Measurements from ENCODE around the gene ZNF518B. TPM values are rescaled to one million over a fixed set of nuclear protein-coding genes. Genes with fewer than 3 reads are reported as not detected.

ZNF518B gene
- total RNA-seq, 2 experiments from 2014 or later, result 13.5 to 13.8 TPM

GRCh38 chr4:10462876-10463275 is 5.7 kb upstream of the ZNF518B start:
- no peak overlapping the region for H3K4me3 Mint-ChIP-seq
- ATAC-seq (no peak), DNase-seq (no peak)
- TF ChIP-seq CTCF (IDR thresholded peaks at IDR 0.05), result no peak
- H3K27ac Mint-ChIP-seq, result no peak overlapping the region
- H3K27me3 Mint-ChIP-seq, result peaks cover 29% of the 10 kb centered on the region
- ChIA-PET POLR2A (no interaction called here), CTCF (interaction anchor here (0.9 to 3.1 kb wide), 5 partner anchors 11 to 344 kb away, joined by 3 to 18 read pairs (median 4); no protein-coding TSS in a partner anchor)
- peaks cover 4% of the 10 kb centered on the region for H3K9me3 Mint-ChIP-seq
- H3K4me1 Mint-ChIP-seq (ENCODE audit: low read depth), result peaks cover 21% of the 10 kb centered on the region
- intact Hi-C loops (cut with micrococcal nuclease), result loop anchor here (5.0 kb wide), 1 partner anchor 74 kb away; no protein-coding TSS in a partner anchor
- H3K36me3 Mint-ChIP-seq (ENCODE audit: low read depth), result no peaks in the 10 kb centered on the region

GRCh38 chr4:10461850-10462400 is 4.7 kb upstream of the ZNF518B start:
- no peak for ATAC-seq
- no peak for DNase-seq
- ChIA-PET CTCF (interaction anchor here (0.5 to 3.1 kb wide), 31 partner anchors 10 to 347 kb away, joined by 3 to 22 read pairs (median 5); no protein-coding TSS in a partner anchor), POLR2A (interaction anchor here (1.6 kb wide), 1 partner anchor 341 kb away, joined by 5 read pairs; no protein-coding TSS in a partner anchor)
- intact Hi-C loops (cut with micrococcal nuclease), result loop anchor here (5.0 kb wide), 1 partner anchor 75 kb away; no protein-coding TSS in a partner anchor
- TF ChIP-seq CTCF (IDR thresholded peaks at IDR 0.05), result no peak
- peak overlapping the region; percentile 73 for H3K4me3 Mint-ChIP-seq
- peaks cover 26% of the 10 kb centered on the region for H3K27me3 Mint-ChIP-seq
- peaks cover 25% of the 10 kb centered on the region for H3K4me1 Mint-ChIP-seq (ENCODE audit: low read depth)
- no peak overlapping the region for H3K27ac Mint-ChIP-seq
- no peaks in the 10 kb centered on the region for H3K36me3 Mint-ChIP-seq (ENCODE audit: low read depth)
- peaks cover 4% of the 10 kb centered on the region for H3K9me3 Mint-ChIP-seq

DNA sequence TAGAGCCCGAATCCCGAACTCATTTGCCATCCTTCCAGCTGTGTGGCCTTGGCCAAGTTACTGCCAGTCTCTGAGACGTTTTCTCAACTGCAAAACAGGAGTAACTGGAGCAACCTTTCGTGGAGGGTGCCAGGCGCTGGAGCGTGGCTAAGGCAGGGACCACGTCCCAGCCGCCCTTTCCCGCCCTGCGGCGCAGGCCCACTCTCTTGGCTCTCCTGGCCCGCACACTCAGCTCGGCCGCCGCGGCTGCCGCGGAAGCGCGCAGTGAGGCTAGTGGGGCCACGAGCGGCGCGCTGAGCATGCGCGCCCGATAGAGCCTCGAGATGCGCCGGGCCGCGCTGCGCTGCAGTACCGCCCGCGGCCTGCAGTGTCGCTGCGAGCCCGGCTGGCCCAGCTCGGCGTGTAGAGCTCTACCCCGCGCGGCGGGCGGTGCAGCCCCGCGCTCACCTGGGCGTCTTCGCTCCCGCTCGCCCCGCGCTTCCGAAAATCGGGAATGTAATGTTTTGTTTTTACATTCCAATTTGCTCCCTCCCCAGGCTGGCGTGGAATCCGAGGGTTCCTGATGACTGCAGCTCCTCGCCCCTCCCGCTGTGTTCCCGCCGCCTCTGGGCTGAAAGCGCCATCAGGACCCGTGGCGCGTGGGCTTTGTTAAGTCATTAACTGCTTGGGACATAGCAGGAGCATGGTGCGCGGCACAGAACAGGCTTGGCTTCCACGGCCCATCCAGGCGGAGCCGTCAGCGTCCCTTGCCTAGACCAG is 4.0 kb upstream of the ZNF518B start:
- ChIA-PET POLR2A (interaction anchor here (1.6 kb wide), 2 partner anchors 321 to 341 kb away, joined by 3 to 5 read pairs; no protein-coding TSS in a partner anchor), CTCF (interaction anchor here (0.5 to 3.1 kb wide), 34 partner anchors 10 to 346 kb away, joined by 3 to 22 read pairs (median 5); no protein-coding TSS in a partner anchor)
- peaks cover 4% of the 10 kb centered on the region for H3K9me3 Mint-ChIP-seq
- H3K27ac Mint-ChIP-seq, result no peak overlapping the region
- peaks cover 26% of the 10 kb centered on the region for H3K27me3 Mint-ChIP-seq
- DNase-seq (peak; percentile 76), ATAC-seq (peak; percentile 88)
- TF ChIP-seq CTCF (IDR thresholded peaks at IDR 0.05), result peak; percentile 99
- H3K4me1 Mint-ChIP-seq (ENCODE audit: low read depth), result peaks cover 28% of the 10 kb centered on the region
- H3K36me3 Mint-ChIP-seq (ENCODE audit: low read depth), result peaks cover 1% of the 10 kb centered on the region
- intact Hi-C loops (cut with micrococcal nuclease), result loop anchor here (5.0 kb wide), 1 partner anchor 76 kb away; no protein-coding TSS in a partner anchor
- peak overlapping the region; percentile 73 for H3K4me3 Mint-ChIP-seq

DNA sequence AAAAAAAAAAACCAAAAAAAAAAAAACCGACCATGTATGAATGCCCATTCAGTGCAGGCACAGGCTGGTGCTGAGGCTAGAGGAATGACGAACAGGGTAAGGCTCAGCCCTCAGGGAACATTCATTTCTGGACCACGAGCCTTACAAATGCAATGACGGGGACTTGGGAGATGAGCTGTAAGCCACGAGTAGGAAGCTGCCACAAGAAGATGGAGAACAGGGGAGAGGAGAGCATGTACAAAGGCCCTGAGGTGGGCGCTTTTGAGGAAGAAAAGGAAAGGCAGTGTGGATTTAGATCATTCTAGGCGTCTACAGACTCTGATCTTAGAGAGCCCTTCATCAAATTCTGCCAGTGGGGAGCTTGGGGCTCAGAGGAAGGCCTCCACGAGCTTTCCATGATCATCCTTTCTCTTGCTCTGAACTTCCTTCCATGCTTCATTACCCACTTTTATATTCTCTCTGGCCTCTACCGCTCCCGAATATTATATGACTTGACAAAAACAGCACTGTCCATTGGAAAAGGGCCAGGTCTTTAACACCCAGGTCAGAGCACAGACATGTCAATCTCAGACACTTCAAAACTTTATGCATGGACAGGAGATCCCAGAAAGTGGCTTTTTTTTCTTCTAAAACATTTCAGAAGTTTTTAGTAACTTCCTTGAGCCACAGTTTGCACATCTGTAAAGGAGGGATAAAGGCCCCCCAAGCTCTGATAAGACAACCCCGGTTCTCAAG is 3.3 kb upstream of the ZNF518B start:
- Mint-ChIP-seq H3K27ac (peak overlapping the region; percentile 23), H3K9me3 (peaks cover 4% of the 10 kb centered on the region), H3K4me1 (ENCODE audit: low read depth) (peaks cover 34% of the 10 kb centered on the region), H3K4me3 (peak overlapping the region; percentile 66), H3K27me3 (peaks cover 26% of the 10 kb centered on the region), H3K36me3 (ENCODE audit: low read depth) (peaks cover 3% of the 10 kb centered on the region)
- DNase-seq (peak; percentile 61), ATAC-seq (no peak)
- ChIA-PET CTCF (interaction anchor here (0.6 to 3.1 kb wide), 34 partner anchors 10 to 769 kb away, joined by 3 to 22 read pairs (median 5); no protein-coding TSS in a partner anchor), POLR2A (interaction anchor here (1.2 to 1.6 kb wide), 3 partner anchors 45 to 340 kb away, joined by 3 to 5 read pairs (median 4); no protein-coding TSS in a partner anchor)
- no peak for TF ChIP-seq CTCF (IDR thresholded peaks at IDR 0.05)
- intact Hi-C loops (cut with micrococcal nuclease), result loop anchor here (5.0 kb wide), 1 partner anchor 77 kb away; no protein-coding TSS in a partner anchor

Data from activated CD8-positive, alpha-beta T cell treated with anti-CD3 and anti-CD28 coated beads for 36 hours (primary cell).